Kidney glomerular epithelial cell (primary cell): ENCODE data around the gene TRIM52.

Experiments
- DNase-seq: peaks from one replicate; lab custom pipeline; 2025; lab: John Stamatoyannopoulos, UW

TRIM52 gene

DNA sequence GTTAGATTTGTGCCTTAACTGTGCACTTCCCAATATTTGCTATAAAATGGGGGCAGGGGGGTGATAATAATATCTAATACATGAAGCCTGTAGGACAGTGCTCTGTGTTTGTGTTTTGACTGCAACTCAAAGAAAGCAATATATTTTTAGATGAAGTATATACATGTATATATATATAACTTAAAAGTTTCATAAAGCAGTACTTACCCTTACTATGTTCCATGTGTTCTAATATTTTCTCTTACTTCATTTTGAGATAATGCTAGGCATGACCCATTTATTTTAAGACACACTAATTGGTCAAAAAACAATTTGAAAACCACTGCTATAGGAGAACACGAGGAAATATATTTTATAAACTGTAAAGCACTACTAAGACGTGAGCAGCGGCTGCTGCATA is 2.4 kb downstream of the TRIM52 start:
- no peak for DNase-seq

DNA sequence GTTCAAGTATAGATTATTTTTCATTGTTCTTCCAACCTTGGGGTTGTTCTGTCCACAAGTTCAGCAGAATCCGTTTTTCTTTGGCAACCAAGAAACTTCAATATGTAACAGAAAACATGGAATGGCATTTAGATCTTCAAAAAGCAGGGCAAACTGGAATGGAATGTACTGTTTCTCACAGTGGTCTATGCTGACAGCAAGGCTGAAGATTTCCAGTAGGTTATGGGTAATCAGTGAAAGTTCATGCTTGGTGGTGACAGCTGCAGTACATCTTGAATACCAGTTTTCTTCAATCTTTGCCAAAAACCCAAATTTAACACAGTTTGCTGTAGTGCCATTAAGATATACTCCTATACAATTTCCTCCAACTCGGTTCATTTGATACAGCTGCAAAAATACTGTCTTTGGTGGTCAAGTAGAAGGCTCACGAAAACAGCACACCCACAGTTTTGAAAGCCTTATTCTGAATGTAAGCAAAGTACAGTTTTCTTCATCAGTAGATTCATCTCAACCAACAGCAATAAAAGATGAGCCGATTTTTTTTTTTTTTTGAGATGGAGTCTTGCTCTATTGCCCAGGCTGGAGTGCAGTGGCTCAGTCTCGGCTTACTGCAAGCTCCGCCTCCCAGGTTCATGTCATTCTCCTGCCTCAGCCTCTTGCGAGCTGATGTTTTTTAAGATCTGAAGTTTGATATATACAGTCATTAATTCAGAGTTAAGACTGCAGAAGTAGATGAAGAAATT is 4.9 kb downstream of the TRIM52 start:
- DNase-seq = no peak

DNA sequence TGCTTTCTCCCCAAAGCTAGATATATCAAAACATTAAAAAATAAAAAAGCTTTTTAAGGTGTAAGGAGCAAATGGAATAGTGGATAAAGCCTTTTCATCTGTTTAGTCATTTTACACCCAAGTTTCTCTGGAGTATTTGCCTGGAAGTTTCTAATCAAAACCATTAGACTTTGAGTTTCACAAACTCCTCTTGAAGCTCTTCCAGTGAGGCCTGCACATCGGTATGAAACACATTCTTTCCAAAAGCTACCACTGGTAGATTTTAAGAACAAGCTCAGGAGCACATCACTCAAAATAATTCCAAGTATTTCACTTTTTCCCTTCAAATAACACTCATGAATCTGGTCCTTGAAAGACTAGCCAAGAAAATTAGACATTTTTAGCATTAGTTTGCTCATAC is 5.7 kb downstream of the TRIM52 start:
- DNase-seq = no peak

- DNase-seq = no peak
These were observed 12.7 kb downstream of the TRIM52 start for GRCh38 chr5:181248277-181248676.

DNA sequence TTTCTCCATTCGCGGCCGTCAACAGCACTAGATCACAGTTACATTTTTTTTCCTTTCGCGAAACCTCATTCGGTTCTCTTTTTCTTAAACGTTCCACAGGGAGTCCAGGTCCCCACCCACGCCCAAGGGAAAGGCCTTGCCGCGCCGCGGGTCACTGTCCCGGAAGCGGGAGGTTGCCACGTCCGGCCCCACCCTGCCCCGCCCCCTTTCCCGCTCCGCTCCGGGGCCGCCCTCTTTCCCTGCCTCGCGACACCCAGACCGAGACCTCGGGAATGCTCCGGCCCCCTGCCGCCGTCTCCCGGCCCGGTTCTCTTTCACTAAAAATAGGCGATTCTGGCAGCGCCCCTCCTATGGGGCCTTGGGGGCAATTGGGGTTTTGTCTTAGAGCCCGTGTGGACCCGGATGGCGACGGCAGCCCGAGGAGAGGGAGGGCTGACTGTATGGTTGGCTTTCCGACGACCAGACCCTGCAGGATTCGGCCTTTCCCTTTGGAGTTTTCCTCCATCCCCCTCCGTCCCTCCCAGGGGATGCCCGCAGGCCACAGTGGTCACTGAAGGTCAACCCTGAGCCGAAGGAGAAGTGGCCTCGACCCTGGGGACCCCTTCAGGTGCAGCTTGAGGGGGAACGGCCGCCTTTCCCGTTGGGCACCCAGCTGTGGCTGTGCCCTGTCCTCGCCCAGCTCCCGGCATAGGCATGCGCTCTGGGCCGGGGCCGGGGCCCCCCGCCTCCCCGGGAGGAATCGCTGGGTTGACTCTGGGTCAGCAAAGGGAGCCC is 14.5 kb downstream of the TRIM52 start:
- no peak for DNase-seq

- no peak for DNase-seq
These were observed 15.3 kb downstream of the TRIM52 start for GRCh38 chr5:181245427-181246275.

DNA sequence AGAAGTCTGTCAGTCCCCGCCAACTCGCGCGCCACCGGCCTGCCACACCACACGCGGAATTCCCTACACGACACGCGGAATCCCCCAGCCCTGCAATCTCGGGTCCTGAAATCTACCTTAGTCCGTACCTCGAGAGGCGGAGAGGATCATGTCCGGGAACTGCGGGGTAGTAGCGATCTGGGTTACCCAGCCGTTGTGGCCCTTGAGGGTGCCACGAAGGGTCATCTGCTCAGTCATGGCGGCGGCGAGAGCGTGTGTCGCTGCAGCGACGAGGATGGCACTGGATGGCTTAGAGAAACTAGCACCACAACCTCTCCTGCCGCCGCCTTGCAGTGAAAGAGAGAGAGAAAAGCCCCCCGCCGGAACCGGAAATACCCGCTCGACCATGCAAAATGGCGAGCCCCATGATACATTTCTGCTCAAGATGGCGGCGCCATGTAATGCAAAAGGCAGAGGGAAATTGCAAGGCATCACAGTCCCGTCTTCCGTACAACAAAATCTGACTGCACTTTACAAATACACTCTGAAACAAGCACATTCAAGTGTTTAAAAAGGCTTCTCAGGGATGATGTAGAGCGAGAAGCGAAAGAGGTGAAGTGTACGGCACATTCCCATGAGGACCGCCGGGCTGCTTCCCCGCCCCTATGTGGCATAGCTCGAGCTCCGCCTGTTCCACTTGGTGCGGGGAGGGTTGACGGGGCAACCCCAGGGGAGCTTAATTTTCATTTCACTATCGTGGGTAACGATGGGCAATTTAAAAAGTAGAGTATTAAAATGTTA is 17.2 kb downstream of the TRIM52 start, which contains the start of gene RACK1:
RACK1 (minus strand) TSS at position 343 of the 780 bp plus-strand sequence; CDS start at position 237, 106 bp downstream.
- no peak for DNase-seq

- DNase-seq = no peak
These were observed 17.9 kb downstream of the TRIM52 start for GRCh38 chr5:181243018-181243563.

GRCh38 chr5:181242031-181242451 is 18.9 kb downstream of the TRIM52 start:
- no peak for DNase-seq

DNA sequence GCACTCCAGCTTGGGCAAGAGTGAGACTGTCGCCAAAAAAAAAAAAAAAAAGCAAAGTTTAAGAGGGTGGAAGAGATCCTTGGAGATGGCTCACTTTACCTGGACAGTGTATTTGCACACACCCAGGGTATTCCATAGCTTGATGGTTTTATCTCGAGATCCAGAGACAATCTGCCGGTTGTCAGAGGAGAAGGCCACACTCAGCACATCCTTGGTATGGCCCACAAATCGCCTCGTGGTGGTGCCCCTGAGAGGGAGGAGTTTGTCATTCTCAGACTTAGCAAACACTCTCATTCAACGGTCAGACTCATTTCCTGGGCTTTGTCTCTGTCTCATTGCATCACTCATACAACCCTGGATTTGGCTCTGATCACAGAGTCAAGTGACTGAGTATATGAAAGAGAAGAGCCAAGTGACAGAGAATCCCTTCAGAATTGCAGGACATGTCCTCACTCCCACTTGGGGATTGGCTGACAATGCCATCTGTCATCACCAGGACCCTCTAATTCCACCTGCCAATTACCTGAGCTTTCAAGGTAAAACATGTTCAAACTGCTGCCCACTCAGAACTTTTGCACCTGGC is 19.5 kb downstream of the TRIM52 start:
- DNase-seq = no peak

DNA sequence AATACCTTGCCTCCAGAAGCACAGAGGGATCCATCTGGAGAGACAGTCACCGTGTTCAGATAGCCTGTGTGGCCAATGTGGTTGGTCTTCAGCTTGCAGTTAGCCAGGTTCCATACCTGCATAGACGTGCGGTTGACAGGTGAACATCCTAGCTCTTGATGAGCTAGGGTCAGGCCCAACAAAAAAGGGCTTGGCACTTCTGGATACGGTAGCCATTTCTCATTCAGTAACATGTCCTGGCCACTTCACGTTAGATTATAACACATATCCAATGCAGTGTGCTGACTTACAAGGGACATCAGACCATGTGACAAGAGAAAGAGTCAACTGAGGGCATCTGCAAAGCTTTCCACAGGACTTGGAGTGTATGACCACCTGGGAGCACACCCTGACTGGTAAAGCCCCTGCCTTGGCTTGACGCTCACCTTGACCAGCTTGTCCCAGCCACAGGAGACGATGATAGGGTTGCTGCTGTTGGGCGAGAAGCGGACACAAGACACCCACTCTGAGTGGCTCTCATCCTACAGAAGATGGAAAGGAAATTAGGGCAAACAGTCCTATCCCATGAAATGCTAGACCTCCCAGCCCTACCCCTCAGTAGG is 21.8 kb downstream of the TRIM52 start:
- DNase-seq = no peak

DNA sequence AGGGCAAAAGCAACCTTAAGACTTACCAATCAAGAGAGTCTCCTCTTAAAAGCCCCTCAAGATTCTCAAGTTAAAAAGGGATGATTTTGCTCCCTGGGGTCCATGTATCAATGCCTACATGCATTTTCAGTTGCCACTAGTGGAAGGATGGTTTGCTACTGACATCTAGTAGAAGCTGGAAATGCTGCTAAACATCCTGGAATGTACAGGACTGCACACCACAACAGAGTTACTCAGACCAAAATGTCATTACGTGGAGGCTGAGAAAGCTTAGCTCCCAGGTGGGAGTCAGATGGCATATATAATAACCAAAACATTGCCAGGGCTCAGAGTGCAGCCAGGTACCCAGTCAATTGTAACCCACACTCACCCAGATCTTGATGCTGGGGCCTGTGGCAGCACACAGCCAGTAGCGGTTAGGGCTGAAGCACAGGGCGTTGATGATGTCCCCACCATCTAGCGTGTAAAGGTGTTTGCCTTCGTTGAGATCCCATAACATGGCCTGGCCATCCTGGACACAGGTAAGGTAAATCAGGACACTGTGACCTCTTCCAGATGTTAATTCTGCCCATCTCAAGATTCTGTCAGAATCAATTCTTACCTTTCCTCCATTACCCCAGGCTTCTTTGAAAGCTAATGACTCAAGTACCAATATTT is 23.1 kb downstream of the TRIM52 start:
- no peak for DNase-seq

- DNase-seq = no peak
These were observed 23.8 kb downstream of the TRIM52 start for GRCh38 chr5:181236954-181237641.

- no peak for DNase-seq
These were observed 24.5 kb downstream of the TRIM52 start for GRCh38 chr5:181236471-181236870.

GRCh38 chr5:181235689-181236366 is 25.1 kb downstream of the TRIM52 start:
- DNase-seq = no peak

GRCh38 chr5:181235323-181235688 is 25.6 kb downstream of the TRIM52 start:
- DNase-seq = no peak

GRCh38 chr5:181234455-181235306 is 26.3 kb downstream of the TRIM52 start:
- no peak for DNase-seq
